NCI-H69 (cell line): Measurements from ENCODE around the gene SEMA4C.

Experiments used
- DNase-seq: peaks from one replicate; lab custom pipeline; 2025; lab: John Stamatoyannopoulos, UW

SEMA4C gene

GRCh38 chr2:96819876-96820511 is 49.9 kb downstream of the SEMA4C start:
- DNase-seq: no peak

DNA sequence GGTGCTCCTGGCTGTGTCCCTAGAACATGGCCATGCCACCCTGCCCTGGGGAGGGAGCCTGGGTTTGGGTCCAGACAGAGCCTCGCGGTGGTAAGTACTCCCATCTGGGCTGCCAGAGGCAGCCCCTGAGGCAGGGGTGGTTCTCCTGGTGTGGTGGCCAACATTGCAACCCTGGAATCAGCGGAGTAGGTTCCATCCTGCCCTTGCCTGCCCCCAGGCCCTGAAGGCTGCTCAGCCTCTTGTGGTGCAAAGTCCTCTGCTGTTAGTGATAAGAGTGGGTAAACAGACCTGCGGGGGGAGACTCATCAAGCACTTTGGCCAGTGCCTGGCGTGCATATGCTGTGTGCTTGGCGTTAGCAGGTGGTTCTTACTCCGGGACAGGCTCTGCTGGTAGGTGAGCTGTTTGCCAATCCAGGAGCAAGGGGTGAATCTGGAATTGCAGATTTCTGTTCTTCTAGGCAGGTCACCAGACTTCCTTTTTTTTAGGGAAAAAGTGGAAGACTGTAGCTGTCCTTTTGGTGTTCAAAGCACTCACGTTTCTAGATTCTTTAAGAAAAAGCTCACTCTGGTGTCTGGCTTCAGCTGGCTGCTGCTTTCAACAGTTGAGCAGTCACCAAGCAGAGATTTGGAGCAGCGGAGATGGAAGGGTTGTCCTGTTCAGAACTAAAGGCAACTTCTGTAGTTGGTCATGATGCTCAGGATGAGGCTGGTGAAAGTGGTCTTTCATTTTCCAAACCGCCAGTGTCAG is 50.6 kb downstream of the SEMA4C start:
- peak; percentile 27 for DNase-seq

GRCh38 chr2:96817882-96818281 is 52.0 kb downstream of the SEMA4C start:
- no peak for DNase-seq

- DNase-seq: peak; percentile 56
Observed at GRCh38 chr2:96816836-96817702, 52.8 kb downstream of the SEMA4C start.

DNA sequence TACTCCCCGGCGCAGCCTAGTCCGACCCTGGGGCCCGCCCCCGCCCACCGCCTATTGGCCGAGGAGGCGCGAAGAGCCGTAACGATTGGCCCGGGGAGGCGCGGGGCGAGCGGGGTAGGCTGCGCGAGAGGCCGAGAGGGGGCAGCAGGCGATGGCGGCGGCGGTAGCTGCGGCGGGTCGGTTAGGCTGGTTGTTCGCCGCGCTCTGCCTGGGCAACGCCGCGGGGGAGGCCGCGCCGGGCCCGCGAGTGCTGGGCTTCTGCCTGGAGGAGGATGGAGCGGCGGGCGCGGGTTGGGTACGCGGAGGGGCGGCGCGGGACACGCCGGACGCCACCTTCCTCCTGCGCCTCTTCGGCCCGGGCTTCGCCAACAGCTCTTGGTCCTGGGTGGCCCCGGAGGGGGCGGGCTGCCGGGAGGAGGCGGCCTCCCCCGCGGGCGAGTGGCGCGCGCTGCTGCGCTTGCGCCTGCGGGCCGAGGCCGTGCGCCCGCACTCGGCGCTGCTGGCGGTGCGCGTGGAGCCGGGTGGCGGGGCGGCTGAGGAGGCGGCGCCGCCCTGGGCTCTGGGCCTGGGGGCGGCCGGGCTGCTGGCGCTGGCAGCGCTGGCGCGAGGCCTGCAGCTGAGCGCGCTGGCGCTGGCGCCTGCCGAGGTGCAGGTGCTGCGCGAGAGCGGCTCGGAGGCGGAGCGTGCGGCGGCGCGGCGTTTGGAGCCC is 53.6 kb downstream of the SEMA4C start, which contains the start of gene CNNM3:
Gene CNNM3 (plus strand): TSS at position 142 of the 709 bp plus-strand sequence. CDS start 10 bp downstream, at position 152.
- peak; percentile 92 for DNase-seq

DNA sequence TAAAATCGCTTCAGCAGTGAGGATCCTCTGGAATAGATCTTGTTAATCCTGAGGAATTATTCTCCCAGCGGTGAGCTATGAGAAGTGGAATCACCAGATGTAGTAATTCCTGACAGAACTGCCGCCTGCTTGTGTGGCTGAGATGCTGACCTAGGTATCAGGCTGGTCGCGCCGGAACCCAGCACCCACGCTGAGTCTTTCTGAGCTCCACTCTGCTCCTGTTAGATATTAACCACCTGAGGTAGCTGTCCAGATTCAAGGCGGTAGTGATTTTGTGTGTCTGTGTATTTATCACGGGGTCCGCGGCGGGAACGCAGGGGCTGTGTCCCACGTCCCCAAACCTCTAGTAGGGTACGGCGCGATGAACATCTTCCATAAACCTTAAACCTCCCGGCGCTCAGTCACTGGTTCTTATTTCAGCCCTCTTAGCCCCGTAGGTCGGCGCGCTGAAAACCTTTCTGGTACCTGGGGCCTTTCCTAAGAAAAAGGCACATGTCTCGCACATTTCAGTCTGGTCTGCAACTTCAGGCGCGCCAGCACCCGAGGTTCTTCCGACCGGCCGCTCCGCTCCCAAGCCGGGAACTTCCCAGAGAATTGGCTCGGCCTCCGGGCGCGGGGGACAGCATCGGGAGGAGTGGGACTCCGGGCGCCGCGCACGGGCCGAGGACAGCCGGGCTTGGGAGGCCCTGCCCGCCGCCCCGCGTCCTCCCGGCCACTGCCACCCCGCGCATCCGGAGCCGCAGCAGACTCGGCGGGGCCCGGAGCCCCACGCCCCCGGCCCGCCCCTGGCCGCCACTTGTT is 54.4 kb downstream of the SEMA4C start:
- DNase-seq: peak; percentile 45

DNA sequence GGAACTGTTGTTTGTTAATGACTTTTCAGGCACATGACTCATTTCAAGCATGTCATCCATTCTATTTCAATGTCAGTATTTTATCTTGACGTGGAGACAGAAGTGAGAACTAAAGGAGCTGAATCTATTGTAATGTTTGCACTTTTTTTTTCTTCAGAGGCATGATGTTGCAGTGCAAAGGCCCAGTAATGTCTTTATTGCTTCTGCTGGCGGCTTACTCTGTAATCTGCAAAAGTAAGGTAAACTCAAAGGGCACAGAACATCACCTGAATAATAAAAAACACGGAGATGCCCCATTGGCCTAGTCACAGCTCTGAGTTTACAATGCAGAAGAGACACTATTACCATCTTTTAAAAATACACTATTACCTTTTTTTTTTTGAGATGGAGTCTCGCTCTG is 56.2 kb downstream of the SEMA4C start:
- no peak for DNase-seq

DNA sequence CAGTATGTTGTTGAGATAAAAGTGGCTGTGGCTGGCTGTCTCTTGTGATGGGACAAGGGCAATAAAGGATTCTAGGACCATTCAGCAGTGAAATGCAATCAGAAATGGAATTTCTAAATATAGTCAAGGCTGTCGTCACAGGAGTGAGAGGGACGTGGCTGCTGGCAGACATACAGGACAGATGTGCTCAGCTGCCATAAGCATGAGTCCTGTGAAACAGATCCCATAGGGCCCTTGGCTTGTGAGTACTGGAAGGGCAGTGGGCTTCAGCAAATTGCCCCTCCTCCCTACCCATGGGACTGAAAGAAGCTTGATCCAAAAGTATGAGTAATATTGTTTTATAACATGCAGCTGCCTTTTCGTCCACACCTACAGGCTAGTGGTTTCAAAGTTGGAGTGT is 58.0 kb downstream of the SEMA4C start:
- no peak for DNase-seq

DNA sequence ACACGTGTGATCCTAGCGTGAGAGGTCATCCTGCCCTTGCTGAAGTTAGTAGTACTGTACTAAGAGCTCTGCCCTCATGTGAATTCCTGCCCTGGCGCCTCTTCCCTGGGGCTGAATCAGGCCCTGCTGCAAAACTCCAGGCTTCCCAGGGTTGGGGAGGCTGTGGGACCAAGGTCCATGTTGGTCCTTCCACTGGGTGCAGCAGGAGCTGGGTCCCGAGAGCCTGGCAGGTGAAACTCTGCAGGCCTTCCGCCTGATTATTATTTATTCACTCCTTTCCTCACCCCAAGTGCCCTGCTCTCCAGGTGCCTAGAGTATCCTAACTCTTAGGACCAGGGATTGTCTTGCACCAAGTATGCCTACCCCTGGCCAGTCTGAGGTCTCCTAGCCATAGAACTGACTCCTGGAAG is 59.1 kb downstream of the SEMA4C start:
- no peak for DNase-seq

- no peak for DNase-seq
Observed at GRCh38 chr2:96809951-96810782, 59.7 kb downstream of the SEMA4C start.
